ENCODE measurements around the gene AGK.
A peak's percentile ranks its signal among the peaks of the same experiment; 100 is the strongest.

Gene AGK

GRCh38 chr7:141673346-141673745, 122.1 kb downstream of the AGK start:
- Histone ChIP-seq H3K27ac (ENCODE audit: low read length) (no peak overlapping the region), H2AFZ (ENCODE audit: low read depth, low read length) (no peak overlapping the region), H3K9me3 (ENCODE audit: insufficient read depth, low read length) (no peaks in the 10 kb centered on the region), H3K27me3 (ENCODE audit: low read depth, low read length) (no peaks in the 10 kb centered on the region), H3K4me3 (ENCODE audit: low read length) (no peak overlapping the region), H3K4me2 (ENCODE audit: low read length) (no peak overlapping the region), H4K20me1 (ENCODE audit: insufficient read depth, low read length) (no peaks in the 10 kb centered on the region), H3K9ac (ENCODE audit: low read length) (no peak overlapping the region), H3K4me1 (ENCODE audit: low read length) (no peaks in the 10 kb centered on the region), H3K79me2 (ENCODE audit: low read length) (no peaks in the 10 kb centered on the region), H3K36me3 (replicated peaks; ENCODE audit: low read depth, low read length) (peaks cover 28% of the 10 kb centered on the region)
- no peak for TF ChIP-seq CTCF (IDR thresholded peaks at IDR 0.05; ENCODE audit: low read depth, low read length)
- TF ChIP-seq EZH2phosphoT487 (IDR thresholded peaks at IDR 0.05; ENCODE audit: low read depth): no peak

- Histone ChIP-seq H3K4me2 (ENCODE audit: low read length) (no peak overlapping the region), H3K4me1 (ENCODE audit: low read length) (peaks cover 5% of the 10 kb centered on the region)
These were observed 123.0 kb downstream of the AGK start for GRCh38 chr7:141674171-141674671.

GRCh38 chr7:141674702-141675101, 123.5 kb downstream of the AGK start:
- peaks cover 30% of the 10 kb centered on the region for H3K36me3 ChIP-seq (replicated peaks; ENCODE audit: low read depth, low read length)
- H3K27me3 ChIP-seq (ENCODE audit: low read depth, low read length): no peaks in the 10 kb centered on the region
- H3K9me3 ChIP-seq (ENCODE audit: insufficient read depth, low read length): no peaks in the 10 kb centered on the region
- no peak overlapping the region for H3K4me2 ChIP-seq (ENCODE audit: low read length)
- H3K79me2 ChIP-seq (ENCODE audit: low read length): no peaks in the 10 kb centered on the region
- no peaks in the 10 kb centered on the region for H4K20me1 ChIP-seq (ENCODE audit: insufficient read depth, low read length)
- no peak overlapping the region for H2AFZ ChIP-seq (ENCODE audit: low read depth, low read length)
- H3K27ac ChIP-seq (ENCODE audit: low read length): no peak overlapping the region
- TF ChIP-seq EZH2phosphoT487 (IDR thresholded peaks at IDR 0.05; ENCODE audit: low read depth) (no peak), CTCF (IDR thresholded peaks at IDR 0.05; ENCODE audit: low read depth, low read length) (peak; percentile 52)
- H3K4me3 ChIP-seq (ENCODE audit: low read length): no peak overlapping the region
- no peak overlapping the region for H3K9ac ChIP-seq (ENCODE audit: low read length)
- H3K4me1 ChIP-seq (ENCODE audit: low read length): peaks cover 5% of the 10 kb centered on the region

More at GRCh38 chr7:141674171-141674671, 123.0 kb downstream of the AGK start:
- Histone ChIP-seq H4K20me1 (ENCODE audit: insufficient read depth, low read length) (no peaks in the 10 kb centered on the region), H3K36me3 (replicated peaks; ENCODE audit: low read depth, low read length) (peaks cover 30% of the 10 kb centered on the region), H3K9me3 (ENCODE audit: insufficient read depth, low read length) (no peaks in the 10 kb centered on the region), H3K79me2 (ENCODE audit: low read length) (no peaks in the 10 kb centered on the region), H3K27ac (ENCODE audit: low read length) (no peak overlapping the region), H3K4me3 (ENCODE audit: low read length) (no peak overlapping the region), H2AFZ (ENCODE audit: low read depth, low read length) (no peak overlapping the region), H3K27me3 (ENCODE audit: low read depth, low read length) (no peaks in the 10 kb centered on the region), H3K9ac (ENCODE audit: low read length) (no peak overlapping the region)
- TF ChIP-seq EZH2phosphoT487 (IDR thresholded peaks at IDR 0.05; ENCODE audit: low read depth) (no peak), CTCF (IDR thresholded peaks at IDR 0.05; ENCODE audit: low read depth, low read length) (no peak)

DNA sequence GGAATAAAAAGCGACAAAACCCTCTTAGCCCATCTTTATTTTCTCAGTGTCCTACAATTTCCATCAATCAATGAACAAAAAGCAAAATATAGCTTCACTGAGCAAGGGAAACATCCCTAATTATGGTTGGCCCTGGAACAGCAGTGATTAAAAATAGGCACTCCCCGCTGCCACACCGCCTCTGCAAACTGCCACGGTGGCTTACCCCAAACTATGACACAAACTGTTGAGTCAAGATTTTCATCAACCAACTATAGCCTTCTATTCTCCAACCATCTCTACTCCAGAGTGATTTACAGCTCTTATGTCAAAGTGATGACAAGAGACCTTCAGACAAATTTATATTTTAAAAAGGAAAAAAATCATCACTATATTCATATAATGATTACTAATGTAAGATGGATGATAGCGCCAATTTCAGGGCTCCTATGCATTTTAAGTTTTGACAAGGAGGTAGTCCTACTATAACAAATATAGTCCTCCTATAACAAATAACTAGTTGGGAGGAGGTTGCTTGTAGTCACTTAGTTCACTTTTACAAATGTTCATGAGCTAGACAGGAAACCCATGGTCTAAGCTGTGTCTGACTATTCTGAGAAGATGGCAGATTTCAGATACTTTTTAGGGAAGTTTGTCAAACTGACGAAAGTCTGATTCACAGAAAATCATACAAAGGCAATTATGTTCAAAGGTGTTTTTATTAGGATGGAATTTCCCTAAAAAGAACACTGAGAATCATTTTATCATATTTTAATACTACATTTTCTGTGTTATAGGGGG, 124.4 kb downstream of the AGK start:
- no peak overlapping the region for H3K9ac ChIP-seq (ENCODE audit: low read length)
- TF ChIP-seq CTCF (IDR thresholded peaks at IDR 0.05; ENCODE audit: low read depth, low read length) (no peak), EZH2phosphoT487 (IDR thresholded peaks at IDR 0.05; ENCODE audit: low read depth) (no peak)
- H3K27ac ChIP-seq (ENCODE audit: low read length): no peak overlapping the region
- H2AFZ ChIP-seq (ENCODE audit: low read depth, low read length): no peak overlapping the region
- no peak overlapping the region for H3K4me2 ChIP-seq (ENCODE audit: low read length)
- no peak overlapping the region for H3K4me3 ChIP-seq (ENCODE audit: low read length)
- no peaks in the 10 kb centered on the region for H3K79me2 ChIP-seq (ENCODE audit: low read length)
- H3K27me3 ChIP-seq (ENCODE audit: low read depth, low read length): no peaks in the 10 kb centered on the region
- peaks cover 5% of the 10 kb centered on the region for H3K4me1 ChIP-seq (ENCODE audit: low read length)
- no peaks in the 10 kb centered on the region for H3K9me3 ChIP-seq (ENCODE audit: insufficient read depth, low read length)
- H3K36me3 ChIP-seq (replicated peaks; ENCODE audit: low read depth, low read length): peaks cover 37% of the 10 kb centered on the region
- H4K20me1 ChIP-seq (ENCODE audit: insufficient read depth, low read length): no peaks in the 10 kb centered on the region

Data from OCI-LY3 (cell line).